ENCODE data around the gene BRIP1.
A peak's percentile ranks its signal among the peaks of the same experiment; 100 is the strongest.
"Not testable (repeated sequence)": the region's sequence is repeated elsewhere in the genome, so short reads cannot be mapped to it uniquely, and the experiment has no call there.

BRIP1 gene

GRCh38 chr17:61862105-61862574 lies 1.2 kb downstream of the BRIP1 start:
- DNase-seq = no peak

DNA sequence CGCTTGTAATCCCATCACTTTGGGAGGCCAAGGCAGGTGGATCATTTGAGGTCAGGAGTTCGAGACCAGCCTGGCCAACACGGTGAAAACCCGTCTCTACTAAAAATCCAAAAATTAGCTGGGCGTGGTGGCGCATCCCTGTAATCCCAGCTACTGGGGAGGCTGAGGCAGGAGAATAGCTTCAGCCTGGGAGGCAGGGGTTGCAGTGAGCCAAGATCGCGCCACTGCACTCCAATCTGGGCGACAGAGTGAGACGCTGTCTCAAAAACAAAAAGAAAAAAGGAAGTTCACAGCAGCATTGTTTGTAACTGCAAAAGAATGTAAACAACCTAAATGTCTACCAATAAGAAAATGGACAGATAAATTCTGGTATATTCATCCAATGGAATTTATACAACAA lies 2.9 kb downstream of the BRIP1 start:
- DNase-seq = not testable (repeated sequence)

GRCh38 chr17:61856035-61856434 lies 7.3 kb downstream of the BRIP1 start:
- DNase-seq = no peak

DNA sequence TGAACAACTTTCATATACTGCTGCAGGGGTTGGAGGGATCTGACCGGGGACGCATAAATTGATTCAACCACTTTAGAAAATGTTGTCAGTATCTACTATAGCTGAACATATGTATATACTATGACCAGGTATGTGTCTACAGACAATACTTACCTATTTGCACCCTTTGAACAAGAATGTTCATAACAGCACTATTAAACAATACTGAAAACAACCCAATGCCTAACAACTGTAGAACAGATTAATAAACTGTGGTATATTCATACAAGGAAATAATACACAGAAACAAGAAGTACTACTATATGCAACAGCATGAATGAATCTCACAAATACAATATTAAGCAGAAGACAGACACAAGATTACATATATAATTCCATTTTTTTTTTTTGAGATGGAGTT lies 10.5 kb downstream of the BRIP1 start:
- no peak for DNase-seq

DNA sequence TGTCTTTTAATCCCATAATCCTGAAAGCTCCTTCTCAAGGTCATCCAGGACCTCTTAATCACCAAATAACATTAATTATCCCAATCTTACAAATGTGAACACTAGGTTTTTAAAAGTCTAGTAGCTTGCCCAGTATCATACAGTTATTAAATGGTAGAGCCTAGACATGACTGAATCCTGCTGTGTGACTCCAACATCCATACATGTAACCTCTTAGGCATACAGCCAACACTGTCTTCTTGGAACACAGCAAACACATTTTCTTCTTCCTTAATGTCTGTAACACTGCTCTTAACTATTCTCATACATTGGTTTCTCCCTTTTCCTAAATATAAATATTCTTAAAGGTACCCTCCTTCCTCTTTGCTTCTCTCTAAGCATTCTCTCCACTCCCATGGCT lies 13.7 kb downstream of the BRIP1 start:
- DNase-seq = no peak

DNA sequence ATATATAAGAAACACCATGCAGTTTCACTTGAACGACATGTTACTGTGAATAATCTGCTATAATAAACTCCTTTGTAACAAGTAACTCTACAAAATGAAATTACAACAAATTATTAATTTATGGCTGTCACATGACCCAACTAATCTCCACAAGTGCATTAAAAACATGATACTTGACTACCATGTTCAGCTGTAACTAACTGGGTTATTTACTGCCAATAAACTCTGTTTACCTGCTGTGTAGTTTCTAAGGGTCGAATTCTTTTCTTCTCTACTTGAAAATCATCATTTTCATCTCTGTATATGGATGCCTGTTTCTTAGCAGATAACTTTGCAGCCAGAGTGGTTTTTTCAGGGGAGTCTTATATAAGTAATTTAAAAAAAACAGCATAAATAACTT lies 14.4 kb downstream of the BRIP1 start:
- DNase-seq = no peak

- DNase-seq = no peak
Observed at GRCh38 chr17:61848247-61848646, 15.1 kb downstream of the BRIP1 start.

DNA sequence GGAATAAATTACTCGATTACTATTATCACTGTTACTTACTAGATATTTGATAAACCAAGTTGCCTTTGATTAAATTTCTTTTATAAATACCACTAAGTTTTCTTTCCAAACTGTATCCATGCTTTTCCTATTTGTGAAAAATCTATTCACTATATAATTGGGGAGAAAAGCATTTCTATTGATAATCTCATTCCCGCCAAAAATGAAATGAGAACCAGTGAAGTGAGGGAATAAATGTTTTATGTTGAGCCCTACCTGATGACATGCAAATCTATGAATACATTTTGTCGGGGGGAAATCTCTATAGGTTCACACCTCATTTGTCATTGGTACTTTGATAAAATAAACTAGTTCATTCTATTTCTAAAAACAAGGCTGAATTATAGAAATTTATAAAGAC lies 15.7 kb downstream of the BRIP1 start:
- DNase-seq = no peak

GRCh38 chr17:61846761-61847375 lies 16.5 kb downstream of the BRIP1 start:
- no peak for DNase-seq

DNA sequence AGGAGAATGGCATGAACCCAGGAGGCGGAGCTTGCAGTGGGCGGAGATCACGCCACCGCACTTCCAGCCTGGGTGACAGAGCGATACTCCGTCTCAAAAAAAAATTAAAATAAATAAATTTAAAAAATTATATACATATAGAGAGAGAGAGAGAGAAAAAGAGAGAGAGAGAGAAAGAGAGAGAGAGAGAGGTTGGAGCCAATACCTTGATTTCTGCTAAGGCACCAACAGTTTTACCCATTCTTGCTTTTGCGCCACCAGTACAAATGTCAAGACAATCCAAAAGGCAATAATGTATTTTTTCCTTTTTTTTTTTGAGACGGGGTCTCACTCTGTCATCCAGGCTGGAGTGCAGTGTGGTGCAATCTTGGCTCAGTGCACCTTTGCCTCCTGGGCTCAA lies 17.2 kb downstream of the BRIP1 start:
- DNase-seq = no peak

- DNase-seq = no peak
Observed at GRCh38 chr17:61843435-61843834, 19.9 kb downstream of the BRIP1 start.

- no peak for DNase-seq
Observed at GRCh38 chr17:61842899-61843298, 20.4 kb downstream of the BRIP1 start.

GRCh38 chr17:61839300-61839786 lies 24.0 kb downstream of the BRIP1 start:
- DNase-seq = no peak

DNA sequence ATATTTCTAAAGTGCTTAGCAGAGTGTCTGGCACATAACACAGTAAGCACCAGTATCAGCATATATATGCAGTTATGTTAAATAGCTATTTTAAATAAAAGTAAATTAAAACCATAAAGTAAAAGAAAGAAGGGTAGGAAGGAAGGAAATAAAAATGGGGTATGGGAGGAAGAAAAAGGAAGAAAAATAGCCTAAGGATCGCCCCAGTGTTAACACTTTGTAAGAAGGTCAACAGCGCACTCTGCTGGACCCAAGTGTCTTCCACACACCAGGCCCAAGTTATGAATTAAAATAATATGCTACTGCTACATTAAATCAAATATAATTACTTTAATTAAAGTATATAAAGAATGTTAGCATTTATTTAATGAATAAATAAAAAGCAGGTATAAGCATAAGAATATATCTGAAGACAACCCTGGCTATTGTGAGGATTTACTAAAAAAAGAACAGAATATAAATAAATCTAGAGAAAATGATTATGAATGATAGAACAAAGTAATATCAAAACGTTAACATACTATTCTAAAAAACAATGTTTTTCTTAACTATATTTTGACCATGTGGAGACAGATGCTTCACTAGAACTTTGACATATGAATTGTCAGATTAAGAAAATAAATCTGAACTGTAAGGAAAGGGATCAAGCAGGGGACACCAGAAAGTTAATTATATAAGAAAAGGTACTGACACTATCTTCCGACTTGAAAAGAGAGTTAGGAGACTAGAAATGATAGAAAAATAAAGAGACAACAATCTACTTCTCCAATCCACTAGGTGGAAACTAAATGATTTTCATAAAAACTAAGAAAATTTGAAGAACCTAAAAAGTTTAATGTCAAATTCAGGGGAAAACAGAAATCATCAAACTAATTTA lies 25.9 kb downstream of the BRIP1 start:
- DNase-seq = peak; percentile 67

DNA sequence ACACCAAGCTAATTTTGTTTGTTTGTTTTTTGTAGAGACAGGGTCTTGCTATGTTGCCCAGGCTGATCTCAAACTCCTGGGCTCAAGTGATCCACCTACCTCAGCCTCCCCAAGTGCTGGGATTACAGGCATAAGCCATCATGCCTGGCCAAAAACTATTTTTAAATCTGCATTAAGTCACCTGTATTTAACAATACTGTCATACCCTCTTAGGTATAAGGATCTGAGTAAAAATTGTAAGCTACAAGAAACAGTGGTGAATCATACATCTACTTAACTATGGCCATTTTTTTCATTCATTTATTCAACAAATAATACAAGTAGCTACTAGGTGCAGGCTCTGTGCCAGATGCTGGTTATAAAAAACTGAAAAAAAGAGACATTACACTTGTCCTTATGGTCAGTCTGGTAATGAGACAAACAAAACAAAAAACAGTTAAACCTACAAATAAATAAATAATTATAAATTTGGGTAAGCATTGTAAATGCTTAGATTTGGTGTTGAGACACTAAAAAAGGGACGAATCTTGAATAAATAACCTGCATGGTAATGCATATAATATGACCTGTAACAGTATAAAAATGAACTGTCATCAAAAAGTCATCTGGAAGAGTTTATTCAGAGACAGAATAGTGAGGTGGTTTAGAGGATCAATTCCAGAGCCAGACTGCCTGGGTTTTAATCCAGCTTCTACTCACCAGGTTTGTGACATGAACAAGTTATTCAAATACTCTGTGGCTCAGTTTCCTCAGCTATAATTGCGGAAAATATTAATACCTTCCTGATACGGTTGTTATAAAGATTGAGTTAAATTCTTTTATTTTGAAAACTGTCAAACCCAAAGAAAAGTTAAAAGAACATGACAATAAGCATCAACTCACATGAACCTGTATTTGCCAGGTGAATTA lies 26.8 kb downstream of the BRIP1 start:
- DNase-seq = no peak

- no peak for DNase-seq
Observed at GRCh38 chr17:61835606-61836005, 27.7 kb downstream of the BRIP1 start.

GRCh38 chr17:61834610-61835009 lies 28.7 kb downstream of the BRIP1 start:
- no peak for DNase-seq

DNA sequence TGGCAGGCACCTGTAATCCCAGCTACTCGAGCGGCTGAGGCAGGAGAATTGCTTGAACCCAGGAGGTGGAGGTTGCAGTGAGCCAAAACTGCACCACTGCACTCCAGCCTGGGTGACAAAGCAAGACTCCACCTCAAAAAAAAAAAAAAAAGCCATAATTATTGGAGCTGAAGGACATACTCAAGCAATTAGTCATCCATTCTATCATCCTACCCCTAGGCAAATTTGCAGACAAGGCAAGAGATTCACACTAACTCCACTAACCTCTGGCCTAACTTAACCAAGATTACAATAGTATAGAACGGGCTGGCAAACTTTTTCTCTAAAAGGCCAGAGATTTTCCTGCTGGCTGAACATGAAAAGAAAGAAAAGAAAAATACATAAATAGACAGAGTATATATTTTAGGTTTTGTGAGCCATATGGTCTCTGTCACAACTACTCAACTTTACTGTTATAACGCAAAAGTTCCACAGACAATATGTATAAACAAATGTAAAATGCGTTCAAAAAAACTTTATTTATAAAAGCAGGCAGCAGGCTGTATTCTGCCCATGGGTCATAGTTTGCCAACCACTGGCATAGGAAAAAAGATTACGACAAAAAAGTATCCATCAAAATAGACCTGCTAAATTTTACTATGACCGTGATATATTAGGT lies 29.7 kb downstream of the BRIP1 start:
- no peak for DNase-seq

DNA sequence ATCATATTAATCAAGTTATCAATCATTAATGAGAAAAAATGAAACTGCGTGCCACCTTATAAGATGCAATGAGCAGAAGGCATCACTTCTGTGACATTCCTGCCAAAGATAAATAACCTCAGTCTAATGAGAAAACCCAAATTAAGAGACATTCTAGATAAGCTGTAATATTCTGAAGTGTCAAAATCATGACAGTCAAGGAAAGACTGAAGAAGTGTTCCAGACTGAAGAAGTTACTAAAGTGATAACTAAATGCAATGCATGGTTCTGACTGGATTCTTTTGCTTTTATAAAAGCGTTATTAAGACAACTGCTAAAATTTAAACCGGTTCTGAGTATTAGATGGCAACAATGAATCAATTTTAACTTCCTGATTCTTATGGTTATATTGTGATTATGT lies 30.9 kb downstream of the BRIP1 start:
- no peak for DNase-seq

DNA sequence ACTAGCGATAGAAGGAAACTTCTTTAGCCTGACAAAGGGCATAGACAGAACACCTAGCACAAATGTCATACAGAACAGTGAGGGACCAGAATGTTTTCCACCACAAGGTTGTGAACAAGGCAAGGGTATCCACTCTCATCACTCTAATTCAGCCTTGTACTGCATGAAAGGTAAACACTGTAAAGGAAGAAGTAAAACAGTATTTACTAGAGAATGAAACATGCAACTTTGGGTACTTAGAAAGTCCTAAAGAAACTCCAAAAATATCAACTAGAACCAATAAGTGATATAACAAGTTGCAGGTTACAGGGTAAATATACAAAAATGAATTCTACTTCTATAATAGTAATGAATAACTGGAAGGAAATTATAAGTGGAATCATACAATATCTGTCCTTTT lies 32.2 kb downstream of the BRIP1 start:
- no peak for DNase-seq

- no peak for DNase-seq
Observed at GRCh38 chr17:61828694-61829093, 34.6 kb downstream of the BRIP1 start.

DNA sequence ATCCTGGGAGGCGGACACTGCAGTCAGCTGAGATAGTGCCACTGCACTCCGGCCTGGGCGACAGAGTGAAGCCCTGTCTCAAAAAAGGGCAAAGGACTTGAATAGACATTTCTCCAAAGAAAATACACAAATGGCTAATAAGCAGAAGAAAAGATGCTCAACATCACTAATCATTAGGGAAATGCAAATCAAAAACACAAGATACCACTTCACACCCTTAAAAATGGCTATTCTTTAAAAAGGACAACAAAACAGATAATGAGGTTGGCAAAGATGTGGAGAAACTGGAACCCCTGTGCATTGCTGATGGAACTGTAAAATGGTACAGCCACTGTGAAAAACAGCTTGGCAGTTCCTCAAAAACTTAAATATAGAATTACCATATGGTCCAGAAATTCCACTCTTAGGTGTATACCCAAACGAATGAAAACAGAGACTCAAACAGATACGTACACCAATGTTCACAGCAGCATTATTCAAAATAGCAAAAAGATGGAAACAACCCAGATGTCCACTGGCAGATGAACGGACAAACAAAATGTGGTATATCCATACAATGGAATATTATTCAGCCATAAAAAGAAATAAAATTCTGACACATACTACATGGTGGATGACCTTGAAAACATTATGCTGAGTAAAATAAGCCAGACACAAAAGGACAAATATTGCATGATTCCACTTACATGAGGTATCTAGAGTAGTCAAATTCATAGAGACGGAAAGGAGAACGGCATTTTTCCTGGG lies 35.5 kb downstream of the BRIP1 start:
- no peak for DNase-seq
